ENCODE results near the gene ARHGAP18. TPM values are rescaled to one million over a fixed set of nuclear protein-coding genes. Genes with fewer than 3 reads are reported as not detected.

Gene ARHGAP18
- total RNA-seq, 1 donor = 47.1 TPM

- no peak overlapping the region for H3K4me3 ChIP-seq (ENCODE audit: low read depth, low read length)
- DNase-seq (ENCODE audit: low read depth) = no peak
- TF ChIP-seq, protein P1, sequence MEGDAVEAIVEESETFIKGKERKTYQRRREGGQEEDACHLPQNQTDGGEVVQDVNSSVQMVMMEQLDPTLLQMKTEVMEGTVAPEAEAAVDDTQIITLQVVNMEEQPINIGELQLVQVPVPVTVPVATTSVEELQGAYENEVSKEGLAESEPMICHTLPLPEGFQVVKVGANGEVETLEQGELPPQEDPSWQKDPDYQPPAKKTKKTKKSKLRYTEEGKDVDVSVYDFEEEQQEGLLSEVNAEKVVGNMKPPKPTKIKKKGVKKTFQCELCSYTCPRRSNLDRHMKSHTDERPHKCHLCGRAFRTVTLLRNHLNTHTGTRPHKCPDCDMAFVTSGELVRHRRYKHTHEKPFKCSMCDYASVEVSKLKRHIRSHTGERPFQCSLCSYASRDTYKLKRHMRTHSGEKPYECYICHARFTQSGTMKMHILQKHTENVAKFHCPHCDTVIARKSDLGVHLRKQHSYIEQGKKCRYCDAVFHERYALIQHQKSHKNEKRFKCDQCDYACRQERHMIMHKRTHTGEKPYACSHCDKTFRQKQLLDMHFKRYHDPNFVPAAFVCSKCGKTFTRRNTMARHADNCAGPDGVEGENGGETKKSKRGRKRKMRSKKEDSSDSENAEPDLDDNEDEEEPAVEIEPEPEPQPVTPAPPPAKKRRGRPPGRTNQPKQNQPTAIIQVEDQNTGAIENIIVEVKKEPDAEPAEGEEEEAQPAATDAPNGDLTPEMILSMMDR (IDR thresholded peaks at IDR 0.05; ENCODE audit: insufficient read depth, low read depth, low read length) = no peak
Measured at GRCh38 chr6:129680633-129681032, 29.3 kb downstream of the ARHGAP18 start.

DNA sequence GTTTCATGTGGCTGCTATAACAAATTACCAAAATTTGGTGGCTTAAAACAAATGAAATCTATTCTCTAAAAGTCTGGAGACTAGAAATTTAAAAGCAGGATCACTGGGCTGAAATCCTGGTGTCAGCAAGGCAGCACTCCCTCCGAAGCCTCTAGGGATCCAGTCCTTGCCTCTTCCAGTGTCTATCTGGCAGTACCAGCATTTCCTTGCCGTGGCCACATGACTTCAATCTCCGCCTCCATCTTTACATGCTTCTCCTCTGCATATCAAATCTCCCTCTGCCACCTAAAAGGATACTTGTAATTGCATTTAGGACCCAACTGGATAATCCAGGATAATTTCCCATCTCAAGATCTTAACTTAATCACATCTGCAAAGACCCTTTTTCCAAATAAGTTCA lies 30.2 kb downstream of the ARHGAP18 start:
- TF ChIP-seq, protein P1 (IDR thresholded peaks at IDR 0.05; ENCODE audit: insufficient read depth, low read depth, low read length) = no peak
- H3K4me3 ChIP-seq (ENCODE audit: low read depth, low read length) = peak overlapping the region; percentile 13
- DNase-seq (ENCODE audit: low read depth) = no peak

GRCh38 chr6:129679275-129679674 lies 30.7 kb downstream of the ARHGAP18 start:
- peak overlapping the region; percentile 13 for H3K4me3 ChIP-seq (ENCODE audit: low read depth, low read length)
- TF ChIP-seq, protein P1 (IDR thresholded peaks at IDR 0.05; ENCODE audit: insufficient read depth, low read depth, low read length) = no peak
- DNase-seq (ENCODE audit: low read depth) = peak; percentile 43

GRCh38 chr6:129678463-129678862 lies 31.5 kb downstream of the ARHGAP18 start:
- no peak overlapping the region for H3K4me3 ChIP-seq (ENCODE audit: low read depth, low read length)
- TF ChIP-seq, protein P1 (IDR thresholded peaks at IDR 0.05; ENCODE audit: insufficient read depth, low read depth, low read length) = no peak
- DNase-seq (ENCODE audit: low read depth) = no peak

GRCh38 chr6:129677620-129678325 lies 32.2 kb downstream of the ARHGAP18 start:
- peak; percentile 49 for DNase-seq (ENCODE audit: low read depth)
- TF ChIP-seq, protein P1 (IDR thresholded peaks at IDR 0.05; ENCODE audit: insufficient read depth, low read depth, low read length) = no peak
- H3K4me3 ChIP-seq (ENCODE audit: low read depth, low read length) = no peak overlapping the region

- no peak for DNase-seq (ENCODE audit: low read depth)
- H3K4me3 ChIP-seq (ENCODE audit: low read depth, low read length) = no peak overlapping the region
- TF ChIP-seq, protein P1 (IDR thresholded peaks at IDR 0.05; ENCODE audit: insufficient read depth, low read depth, low read length) = no peak
Measured at GRCh38 chr6:129675669-129676472, 34.1 kb downstream of the ARHGAP18 start.

Measured in fibroblast of villous mesenchyme (primary cell).